Stimulated activated CD4-positive, alpha-beta T cell treated with anti-CD3 and anti-CD28 coated beads, Interleukin-4, amount 100 ng/mL, for 48 hours (primary cell): ENCODE data around the gene ACVRL1.

Experiments used
- DNase-seq, 2 donors: peaks; one replicate each; pipeline ENCODE4 v3.0.0-alpha.2; 2020; ENCODE audit warnings: low read depth in 2 of 2

Gene ACVRL1

GRCh38 chr12:51915951-51916350 is 8.6 kb downstream of the ACVRL1 start:
- DNase-seq, result no peak

- DNase-seq, result no peak
Measured at GRCh38 chr12:51917041-51917590, 9.8 kb downstream of the ACVRL1 start.

- no peak for DNase-seq
Measured at GRCh38 chr12:51917746-51918453, 10.6 kb downstream of the ACVRL1 start.

GRCh38 chr12:51920046-51920445 is 12.7 kb downstream of the ACVRL1 start:
- no peak for DNase-seq

- no peak for DNase-seq
Measured at GRCh38 chr12:51921017-51921725, 13.9 kb downstream of the ACVRL1 start.

GRCh38 chr12:51922146-51922545 is 14.8 kb downstream of the ACVRL1 start:
- no peak for DNase-seq

- no peak for DNase-seq
Measured at GRCh38 chr12:51922762-51923505, 15.6 kb downstream of the ACVRL1 start.

- peak; percentile 49 to 55 for DNase-seq
Measured at GRCh38 chr12:51923506-51924365, 16.4 kb downstream of the ACVRL1 start.

- DNase-seq, result no peak
Measured at GRCh38 chr12:51924551-51925319, 17.4 kb downstream of the ACVRL1 start.

GRCh38 chr12:51925346-51926063 is 18.2 kb downstream of the ACVRL1 start:
- no peak for DNase-seq

- DNase-seq, result no peak
Measured at GRCh38 chr12:51926064-51926632, 18.8 kb downstream of the ACVRL1 start.

GRCh38 chr12:51926718-51927117 is 19.4 kb downstream of the ACVRL1 start:
- DNase-seq, result peak; percentile 30 to 44

- no peak for DNase-seq
Measured at GRCh38 chr12:51932218-51933076, 25.1 kb downstream of the ACVRL1 start.

GRCh38 chr12:51934080-51934479 is 26.8 kb downstream of the ACVRL1 start:
- no peak for DNase-seq

- no peak for DNase-seq
Measured at GRCh38 chr12:51937926-51938325, 30.6 kb downstream of the ACVRL1 start.

GRCh38 chr12:51938726-51939125 is 31.4 kb downstream of the ACVRL1 start:
- no peak for DNase-seq

- DNase-seq, result no peak
Measured at GRCh38 chr12:51941011-51941581, 33.8 kb downstream of the ACVRL1 start.

GRCh38 chr12:51941604-51942003 is 34.3 kb downstream of the ACVRL1 start:
- no peak for DNase-seq
